Suprapubic skin (tissue), 4 donors: ENCODE results near the gene ANTXR1.

Source experiments
- CTCF ChIP-seq, 2 donors: fragments of 200-600 bp in 1 of 2; fragments of 450-650 bp in 1 of 2; sonication (generic) in 1 of 2; IDR thresholded peaks; one replicate each; pipeline ENCODE4 v1.5.1; 2016 to 2019; ENCODE audit warnings: antibody characterized with exemption in 2 of 2, mild to moderate bottlenecking in 1 of 2, moderate library complexity in 1 of 2
- EP300 ChIP-seq: sonication (generic); formaldehyde crosslinking; IDR thresholded peaks from one replicate; pipeline ENCODE4 v1.6.1; 2017; ENCODE audit warnings: antibody characterized with exemption
- POLR2A ChIP-seq, 2 donors: fragments of 450-650 bp; IDR thresholded peaks; one replicate each; pipeline ENCODE4 v1.6.1; 2017; ENCODE audit warnings: antibody characterized with exemption in 2 of 2, mild to moderate bottlenecking in 2 of 2, moderate library complexity in 2 of 2
- POLR2AphosphoS5 ChIP-seq, 3 donors: sonication (generic); formaldehyde crosslinking; IDR thresholded peaks; one replicate each; pipeline ENCODE4 v1.6.1; 2017; ENCODE audit warnings: antibody characterized with exemption in 3 of 3

GRCh38 chr2:69133898-69134297, 120.9 kb downstream of the ANTXR1 start:
- no peak for TF ChIP-seq CTCF (IDR thresholded peaks at IDR 0.05)
- no peak for TF ChIP-seq POLR2AphosphoS5 (IDR thresholded peaks at IDR 0.05)
- no peak for TF ChIP-seq POLR2A (IDR thresholded peaks at IDR 0.05)
- TF ChIP-seq EP300 = no peak
